ENCODE measurements around the gene DOCK9. TPM values are rescaled to one million over a fixed set of nuclear protein-coding genes. Genes with fewer than 3 reads are reported as not detected.

The DOCK9 gene
- polyA plus RNA-seq, 1 of the 3 experiments (the other 2 are of a cell fraction), result 16.6 TPM

GRCh38 chr13:98773921-98774320, 203.9 kb downstream of the DOCK9 start:
- Histone ChIP-seq H4K20me1 (ENCODE audit: insufficient read depth) (no peaks in the 10 kb centered on the region), H3K9me3 (no peaks in the 10 kb centered on the region), H3K9me2 (no peaks in the 10 kb centered on the region), H3K4me2 (no peak overlapping the region), H3K27me3 (ENCODE audit: insufficient read depth) (no peaks in the 10 kb centered on the region; the same call in 1 of the 2 replicates), H3K4me3 (ENCODE audit: low read depth in 2 of 2, low read length in 1 of 2) (no peak overlapping the region), H2AFZ (ENCODE audit: low read depth) (no peak overlapping the region), H3K79me2 (ENCODE audit: insufficient read depth) (no peaks in the 10 kb centered on the region), H3K36me3 (replicated peaks in 1 of 2; ENCODE audit: control insufficient read depth in 1 of 2, insufficient read depth in 2 of 2, low read length in 1 of 2) (no peaks in the 10 kb centered on the region), H3K4me1 (ENCODE audit: control insufficient read depth in 1 of 2, insufficient read depth in 2 of 2, low read depth in 1 of 2, low read length in 1 of 2) (no peaks in the 10 kb centered on the region; a peak in 1 of 4 replicates), H3K27ac (ENCODE audit: low read depth in 2 of 2, low read length in 1 of 2) (no peak overlapping the region), H3F3A (replicated peaks; ENCODE audit: insufficient read depth) (no peaks in the 10 kb centered on the region), H3K9ac (no peak overlapping the region)
- no peak for DNase-seq
- TF ChIP-seq, protein P1, sequence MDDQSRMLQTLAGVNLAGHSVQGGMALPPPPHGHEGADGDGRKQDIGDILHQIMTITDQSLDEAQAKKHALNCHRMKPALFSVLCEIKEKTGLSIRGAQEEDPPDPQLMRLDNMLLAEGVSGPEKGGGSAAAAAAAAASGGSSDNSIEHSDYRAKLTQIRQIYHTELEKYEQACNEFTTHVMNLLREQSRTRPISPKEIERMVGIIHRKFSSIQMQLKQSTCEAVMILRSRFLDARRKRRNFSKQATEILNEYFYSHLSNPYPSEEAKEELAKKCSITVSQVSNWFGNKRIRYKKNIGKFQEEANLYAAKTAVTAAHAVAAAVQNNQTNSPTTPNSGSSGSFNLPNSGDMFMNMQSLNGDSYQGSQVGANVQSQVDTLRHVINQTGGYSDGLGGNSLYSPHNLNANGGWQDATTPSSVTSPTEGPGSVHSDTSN (IDR thresholded peaks at IDR 0.05), result no peak
- TF ChIP-seq YY1 (IDR thresholded peaks at IDR 0.05; ENCODE audit: low read depth), result no peak
- TF ChIP-seq MEF2A (IDR thresholded peaks at IDR 0.05; ENCODE audit: borderline replicate concordance, low read depth), result no peak
- TF ChIP-seq ZBTB33 (IDR thresholded peaks at IDR 0.05; ENCODE audit: borderline replicate concordance, low read depth), result no peak
- no peak for TF ChIP-seq EZH2phosphoT487 (IDR thresholded peaks at IDR 0.05; ENCODE audit: borderline replicate concordance, low read depth)
- no peak for TF ChIP-seq TEAD4 (IDR thresholded peaks at IDR 0.05; ENCODE audit: borderline replicate concordance, insufficient read depth)
- TF ChIP-seq GABPA (IDR thresholded peaks at IDR 0.05; ENCODE audit: low read depth), result no peak
- TF ChIP-seq FOSL2 (IDR thresholded peaks at IDR 0.05; ENCODE audit: borderline replicate concordance, low read depth), result no peak
- ChIA-PET CTCF (no interaction called here), POLR2A (no interaction called here)
- 57% methylated on average over 3 of the region's 20 CpGs for WGBS (ENCODE audit: low lambda C conversion rate)

DNA sequence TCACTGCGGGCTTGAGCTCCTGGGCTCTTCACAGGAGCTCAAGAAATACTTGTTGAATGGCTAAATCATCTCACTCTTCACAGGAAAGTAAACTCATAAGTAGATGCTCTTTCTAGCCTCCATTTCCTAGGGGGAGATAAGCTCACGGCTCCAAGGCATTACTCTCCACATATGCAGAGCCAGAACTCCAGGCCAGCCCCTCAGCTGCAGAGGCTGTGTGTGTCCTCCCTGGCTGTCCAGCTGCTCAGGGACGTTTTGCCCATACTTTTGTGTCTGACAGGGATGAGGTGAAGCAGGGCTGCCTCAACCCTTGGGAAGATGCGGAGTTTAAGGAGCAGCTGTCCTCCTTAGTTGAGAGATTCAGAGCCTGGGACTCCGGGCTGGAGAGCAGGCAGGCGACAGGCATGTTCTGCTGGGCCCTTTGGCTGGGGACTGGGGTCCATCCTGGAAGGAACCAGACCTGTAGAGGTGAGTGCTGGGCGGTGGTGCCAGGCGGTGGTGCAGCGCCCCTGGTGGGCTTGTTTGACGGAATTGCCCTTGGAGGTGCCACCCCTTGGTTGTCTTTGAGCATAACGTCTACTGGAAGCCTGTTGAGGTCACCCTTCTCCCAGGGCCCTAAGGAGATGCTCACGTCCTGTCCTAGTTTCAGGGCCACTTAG, 204.9 kb downstream of the DOCK9 start:
- Histone ChIP-seq H2AFZ (ENCODE audit: low read depth) (no peak overlapping the region), H3K36me3 (replicated peaks in 1 of 2; ENCODE audit: control insufficient read depth in 1 of 2, insufficient read depth in 2 of 2, low read length in 1 of 2) (no peaks in the 10 kb centered on the region), H3K79me2 (ENCODE audit: insufficient read depth) (no peaks in the 10 kb centered on the region), H3K27me3 (ENCODE audit: insufficient read depth) (no peaks in the 10 kb centered on the region; the same call in 1 of the 2 replicates), H3K4me1 (ENCODE audit: control insufficient read depth in 1 of 2, insufficient read depth in 2 of 2, low read depth in 1 of 2, low read length in 1 of 2) (no peaks in the 10 kb centered on the region; a peak in 1 of 4 replicates), H3K9ac (no peak overlapping the region), H3K4me3 (ENCODE audit: low read depth in 2 of 2, low read length in 1 of 2) (no peak overlapping the region), H3F3A (replicated peaks; ENCODE audit: insufficient read depth) (no peaks in the 10 kb centered on the region), H4K20me1 (ENCODE audit: insufficient read depth) (no peaks in the 10 kb centered on the region), H3K9me3 (no peaks in the 10 kb centered on the region), H3K9me2 (no peaks in the 10 kb centered on the region), H3K27ac (ENCODE audit: low read depth in 2 of 2, low read length in 1 of 2) (no peak overlapping the region), H3K4me2 (no peak overlapping the region)
- peak; percentile 30 for DNase-seq
- WGBS (ENCODE audit: low lambda C conversion rate), result 82% methylated on average over 11 of the region's 12 CpGs
- ChIA-PET POLR2A (no interaction called here), CTCF (no interaction called here)
- TF ChIP-seq EZH2phosphoT487 (IDR thresholded peaks at IDR 0.05; ENCODE audit: borderline replicate concordance, low read depth) (no peak), ELF1 (IDR thresholded peaks at IDR 0.05) (no peak), EP300 (IDR thresholded peaks at IDR 0.05; ENCODE audit: borderline replicate concordance in 1 of 2, low read depth in 1 of 2, low read length in 1 of 2) (no peak), FOSL2 (IDR thresholded peaks at IDR 0.05; ENCODE audit: borderline replicate concordance, low read depth) (no peak), MAX (IDR thresholded peaks at IDR 0.05; ENCODE audit: low read depth) (no peak), CHD2 (IDR thresholded peaks at IDR 0.05; ENCODE audit: low read length, partially characterized antibody) (no peak), FOXJ3 (CRISPR knock-in tag; IDR thresholded peaks at IDR 0.05) (no peak), JUND (IDR thresholded peaks at IDR 0.05) (no peak), REST (IDR thresholded peaks at IDR 0.05; ENCODE audit: low read depth, low read length) (no peak), GABPA (IDR thresholded peaks at IDR 0.05; ENCODE audit: low read depth) (no peak), RAD21 (IDR thresholded peaks at IDR 0.05; ENCODE audit: low read length) (no peak)
- TF ChIP-seq, protein P2, sequence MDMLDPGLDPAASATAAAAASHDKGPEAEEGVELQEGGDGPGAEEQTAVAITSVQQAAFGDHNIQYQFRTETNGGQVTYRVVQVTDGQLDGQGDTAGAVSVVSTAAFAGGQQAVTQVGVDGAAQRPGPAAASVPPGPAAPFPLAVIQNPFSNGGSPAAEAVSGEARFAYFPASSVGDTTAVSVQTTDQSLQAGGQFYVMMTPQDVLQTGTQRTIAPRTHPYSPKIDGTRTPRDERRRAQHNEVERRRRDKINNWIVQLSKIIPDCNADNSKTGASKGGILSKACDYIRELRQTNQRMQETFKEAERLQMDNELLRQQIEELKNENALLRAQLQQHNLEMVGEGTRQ (IDR thresholded peaks at IDR 0.05; ENCODE audit: borderline replicate concordance, low read depth, low read length), result no peak
- TF ChIP-seq, protein P3, sequence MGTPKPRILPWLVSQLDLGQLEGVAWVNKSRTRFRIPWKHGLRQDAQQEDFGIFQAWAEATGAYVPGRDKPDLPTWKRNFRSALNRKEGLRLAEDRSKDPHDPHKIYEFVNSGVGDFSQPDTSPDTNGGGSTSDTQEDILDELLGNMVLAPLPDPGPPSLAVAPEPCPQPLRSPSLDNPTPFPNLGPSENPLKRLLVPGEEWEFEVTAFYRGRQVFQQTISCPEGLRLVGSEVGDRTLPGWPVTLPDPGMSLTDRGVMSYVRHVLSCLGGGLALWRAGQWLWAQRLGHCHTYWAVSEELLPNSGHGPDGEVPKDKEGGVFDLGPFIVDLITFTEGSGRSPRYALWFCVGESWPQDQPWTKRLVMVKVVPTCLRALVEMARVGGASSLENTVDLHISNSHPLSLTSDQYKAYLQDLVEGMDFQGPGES (IDR thresholded peaks at IDR 0.05; ENCODE audit: low read depth, low read length), result no peak

All from SK-N-SH (cell line).